Coronary artery (tissue), 2 donors: ENCODE measurements around the gene DKK1.

Source experiments
- DNase-seq: peaks from one replicate; pipeline ENCODE4 v3.0.0-alpha.2; 2017; ENCODE audit warnings: low spot score
- H3K27ac ChIP-seq, 2 donors: fragments of 200-600 bp; sonication (generic); one replicate each; pipeline ENCODE4 v1.5.1; 2016 to 2019
- H3K4me3 ChIP-seq: fragments of 200-600 bp; sonication (generic); 2 replicates; pipeline ENCODE4 v1.5.1; 2016; ENCODE audit warnings: mild to moderate bottlenecking, moderate library complexity
- CTCF ChIP-seq: fragments of 200-600 bp; sonication (generic); IDR thresholded peaks from one replicate; pipeline ENCODE4 v1.5.1; 2019; ENCODE audit warnings: antibody characterized with exemption

Gene DKK1

GRCh38 chr10:52300599-52301277, 13.3 kb upstream of the DKK1 start:
- no peak for DNase-seq
- no peak for TF ChIP-seq CTCF
- H3K4me3 ChIP-seq: no peak overlapping the region
- no peak overlapping the region for H3K27ac ChIP-seq

GRCh38 chr10:52308251-52309031, 5.6 kb upstream of the DKK1 start:
- no peak for DNase-seq
- peak; percentile 50 for TF ChIP-seq CTCF
- H3K27ac ChIP-seq: no peak overlapping the region

GRCh38 chr10:52312942-52313255, 1.2 kb upstream of the DKK1 start:
- Histone ChIP-seq H3K4me3 (peak overlapping the region; percentile 73), H3K27ac (no peak overlapping the region)
- no peak for DNase-seq
- TF ChIP-seq CTCF: no peak

More at GRCh38 chr10:52308251-52309031, 5.6 kb upstream of the DKK1 start:
- H3K4me3 ChIP-seq: peak overlapping the region; percentile 70

- peak overlapping the region; percentile 73 for H3K4me3 ChIP-seq
- TF ChIP-seq CTCF: no peak
- no peak for DNase-seq
- no peak overlapping the region for H3K27ac ChIP-seq
Observed at GRCh38 chr10:52313256-52313932, 687 bp upstream of the DKK1 start.

- no peak for DNase-seq
- TF ChIP-seq CTCF: no peak
- no peak overlapping the region for H3K27ac ChIP-seq
- H3K4me3 ChIP-seq: peak overlapping the region; percentile 73
Observed at GRCh38 chr10:52314822-52315552, 906 bp downstream of the DKK1 start.

- Histone ChIP-seq H3K4me3 (no peak overlapping the region), H3K27ac (no peak overlapping the region)
- no peak for DNase-seq
- TF ChIP-seq CTCF: no peak
Observed at GRCh38 chr10:52316001-52316400, 1.9 kb downstream of the DKK1 start.
